ENCODE data around the gene PHC2. TPM values are rescaled to one million over a fixed set of nuclear protein-coding genes. Genes with fewer than 3 reads are reported as not detected.

Gene PHC2
- total RNA-seq, 1 donor from 2014 or later = 93.1 TPM

- peak; percentile 87 for DNase-seq (ENCODE audit: low read depth)
Observed at GRCh38 chr1:33455539-33456501, 24.9 kb upstream of the PHC2 start.

- DNase-seq (ENCODE audit: low read depth) = no peak
Observed at GRCh38 chr1:33454646-33455282, 23.9 kb upstream of the PHC2 start.

GRCh38 chr1:33446590-33446989, 15.7 kb upstream of the PHC2 start:
- DNase-seq (ENCODE audit: low read depth) = no peak

GRCh38 chr1:33445108-33445507, 14.2 kb upstream of the PHC2 start:
- DNase-seq (ENCODE audit: low read depth) = no peak

GRCh38 chr1:33443705-33444180, 12.8 kb upstream of the PHC2 start:
- DNase-seq (ENCODE audit: low read depth) = no peak

DNA sequence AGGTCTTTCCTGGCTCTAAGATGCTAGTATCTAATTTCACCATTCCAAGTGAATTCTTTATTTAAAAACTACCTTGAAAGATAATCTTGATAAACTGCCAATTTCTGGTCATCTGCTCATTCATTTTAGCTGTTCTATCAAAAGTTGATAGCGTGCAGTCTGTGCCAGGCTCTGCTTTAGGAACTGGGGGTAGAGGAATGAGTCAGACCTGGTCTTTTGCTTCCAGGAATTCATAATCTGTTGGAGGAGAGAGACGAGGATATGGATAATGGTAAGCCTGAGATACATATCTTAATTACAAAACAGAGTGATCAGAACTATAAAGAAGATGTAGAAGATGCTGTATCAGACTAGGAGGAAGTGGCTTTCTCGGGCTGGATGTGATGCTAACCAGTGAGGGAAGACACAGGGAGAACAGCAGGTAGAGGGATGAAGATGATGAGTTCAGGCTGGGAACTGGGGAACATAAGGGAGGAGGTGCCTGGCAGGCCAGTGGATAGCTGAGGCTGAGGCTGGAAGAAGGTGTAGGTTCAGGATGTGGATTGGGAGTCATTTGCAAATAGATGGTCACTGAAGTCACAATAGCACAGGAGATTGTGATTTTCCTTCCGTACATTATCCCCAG, 12.3 kb upstream of the PHC2 start:
- DNase-seq (ENCODE audit: low read depth) = no peak

GRCh38 chr1:33442141-33442540, 11.2 kb upstream of the PHC2 start:
- peak; percentile 81 for DNase-seq (ENCODE audit: low read depth)

DNA sequence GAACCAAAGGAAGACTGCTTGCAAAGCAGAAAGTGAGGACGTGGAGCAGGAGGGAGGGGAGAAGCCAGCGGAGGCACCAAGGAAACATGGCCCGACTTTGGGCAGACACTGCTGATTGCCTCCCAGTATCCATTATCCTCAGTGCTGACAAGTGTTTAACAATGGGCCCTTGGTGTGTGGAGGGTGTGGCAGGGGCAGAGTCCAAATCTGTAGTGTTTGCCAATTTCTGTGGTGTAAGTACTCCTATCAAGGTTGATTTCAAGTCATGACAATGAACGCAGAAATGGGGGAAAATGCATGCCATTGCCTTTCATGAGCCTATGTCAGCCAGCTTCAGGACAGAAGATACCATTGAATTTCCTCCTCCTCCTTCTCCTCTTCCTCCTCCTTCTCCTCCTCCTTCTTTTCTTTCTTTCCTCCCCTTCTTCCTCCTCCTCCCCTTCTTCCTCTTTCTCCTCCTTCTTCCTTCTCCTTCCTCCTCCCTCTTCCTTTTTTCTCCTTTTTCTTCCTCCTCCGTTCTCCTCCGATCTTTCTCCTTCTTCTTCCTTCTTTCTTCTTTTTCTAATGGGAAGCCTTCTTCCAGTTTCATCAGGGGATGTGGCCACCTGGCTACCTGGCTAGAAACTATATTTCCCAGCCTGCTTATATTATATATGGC, 10.3 kb upstream of the PHC2 start:
- DNase-seq (ENCODE audit: low read depth) = no peak

GRCh38 chr1:33439662-33440061, 8.8 kb upstream of the PHC2 start:
- DNase-seq (ENCODE audit: low read depth) = no peak

GRCh38 chr1:33438364-33439160, 7.7 kb upstream of the PHC2 start:
- DNase-seq (ENCODE audit: low read depth) = no peak

DNA sequence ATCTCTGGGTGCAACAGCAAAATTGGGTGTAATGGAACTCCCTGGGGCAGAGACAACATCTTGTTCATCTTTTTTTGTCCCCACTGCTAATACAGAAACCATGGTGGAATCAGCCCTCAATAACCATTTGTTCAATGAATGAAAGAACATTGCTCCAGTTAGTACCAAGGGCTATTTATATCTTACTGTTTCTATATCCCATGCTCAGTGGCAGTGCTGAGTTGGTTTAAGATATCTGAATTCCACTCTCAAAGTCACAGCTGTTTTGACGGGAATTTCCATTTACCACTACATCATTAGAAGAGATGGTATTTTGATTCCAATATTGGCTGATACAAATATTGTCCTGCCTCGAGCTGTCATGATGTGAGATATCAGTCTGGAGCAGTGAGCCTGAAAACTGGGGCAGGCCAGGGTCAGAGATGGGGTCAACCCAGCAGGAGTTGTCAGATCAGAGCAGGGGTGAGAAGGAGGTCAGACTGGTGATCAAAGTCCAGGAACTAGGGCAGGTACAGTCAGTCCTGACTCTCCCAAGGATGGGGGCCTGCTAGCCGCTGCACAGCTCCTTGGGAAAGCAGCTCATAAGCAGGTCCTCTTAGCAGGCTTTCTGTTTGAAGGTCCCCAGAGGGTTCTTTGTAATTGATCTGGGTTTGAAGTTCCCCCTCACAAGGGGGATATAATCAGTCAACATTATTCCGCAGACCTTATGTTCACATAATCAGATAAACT, 5.8 kb upstream of the PHC2 start:
- DNase-seq (ENCODE audit: low read depth) = peak; percentile 71

DNA sequence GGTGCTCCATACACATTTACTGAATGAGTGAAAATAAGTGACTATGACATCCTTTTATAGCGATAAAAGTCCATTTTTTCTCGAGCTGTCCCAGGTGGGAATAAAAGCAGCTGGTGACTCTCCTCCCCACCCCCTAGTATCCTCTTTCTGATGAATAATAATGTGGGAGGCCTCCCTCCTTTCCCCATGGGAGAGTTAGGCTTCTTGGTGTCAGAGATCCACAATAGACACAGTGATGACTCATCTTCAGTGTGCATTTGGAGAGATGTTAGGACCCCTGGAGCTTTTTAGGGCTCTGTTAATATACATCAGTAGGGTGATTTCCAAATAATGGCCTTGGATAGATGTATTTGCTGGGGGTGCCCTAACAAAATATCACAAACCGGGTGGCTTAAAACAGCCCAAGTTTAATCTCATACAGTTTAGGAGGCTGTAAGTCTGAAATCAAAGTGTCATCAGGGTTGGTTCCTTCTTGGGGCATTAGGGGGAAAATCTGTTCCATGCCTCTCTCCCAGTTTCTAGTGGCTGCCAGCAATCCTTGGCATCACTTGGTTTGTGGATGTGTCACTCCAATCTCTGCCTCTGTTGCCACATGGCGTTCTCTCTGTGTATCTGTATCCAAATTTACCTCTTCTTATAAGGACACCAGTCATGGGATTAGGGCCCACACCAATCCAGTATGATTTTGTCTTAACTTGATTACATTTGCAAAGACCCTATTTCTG, 4.4 kb upstream of the PHC2 start:
- peak; percentile 84 for DNase-seq (ENCODE audit: low read depth)

GRCh38 chr1:33434363-33434750, 3.5 kb upstream of the PHC2 start:
- no peak for DNase-seq (ENCODE audit: low read depth)

GRCh38 chr1:33433509-33434362, 2.8 kb upstream of the PHC2 start:
- peak; percentile 89 for DNase-seq (ENCODE audit: low read depth)

- DNase-seq (ENCODE audit: low read depth) = no peak
Observed at GRCh38 chr1:33429856-33430691, 821 bp downstream of the PHC2 start.

DNA sequence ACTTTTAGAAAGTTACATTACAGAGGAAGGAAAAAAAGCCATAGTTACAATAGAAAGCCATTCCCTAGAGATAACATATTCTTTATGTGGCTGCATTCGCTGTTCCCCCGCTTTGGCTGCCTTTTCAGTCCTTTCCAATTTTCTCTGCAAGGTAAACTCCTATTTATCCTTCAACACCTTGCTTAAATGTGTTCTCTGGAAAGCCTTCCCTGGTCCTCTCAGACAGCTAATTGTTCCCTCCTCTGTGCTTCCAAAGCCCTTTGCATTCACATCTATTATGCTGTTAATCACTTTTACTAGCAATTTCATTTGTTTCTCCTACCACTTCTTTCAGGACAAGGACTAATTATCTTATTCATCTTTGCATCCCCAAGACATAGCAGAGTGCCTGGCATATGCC, 1.6 kb downstream of the PHC2 start:
- DNase-seq (ENCODE audit: low read depth) = no peak

DNA sequence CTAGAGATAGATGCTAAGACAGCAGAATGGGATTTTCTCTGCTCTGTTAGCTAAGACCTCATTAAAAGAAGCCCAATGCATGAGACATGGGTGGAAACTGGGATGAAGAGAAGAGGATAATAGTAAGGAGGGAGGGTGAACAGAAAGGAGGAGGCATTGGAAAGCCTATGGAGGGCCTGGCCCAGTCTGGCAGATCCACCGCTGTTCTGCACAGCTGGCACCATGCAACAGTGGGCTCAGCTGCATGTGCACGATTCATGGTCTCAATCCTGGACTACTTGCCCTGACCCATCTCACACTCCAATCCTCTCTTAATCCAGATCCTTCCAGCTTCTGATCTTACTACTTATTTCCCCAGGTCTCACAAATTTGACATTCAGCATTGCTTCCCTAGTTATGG, 2.2 kb downstream of the PHC2 start:
- no peak for DNase-seq (ENCODE audit: low read depth)

All from myocyte (in vitro differentiated cells).